ENCODE data around the gene INCA1.

- TF ChIP-seq ZNF274 (IDR thresholded peaks at IDR 0.05; ENCODE audit: borderline replicate concordance, extremely low read depth, low read length) (no peak), SRF (IDR thresholded peaks at IDR 0.05; ENCODE audit: low read depth, low read length) (no peak), CTCF (IDR thresholded peaks at IDR 0.05; ENCODE audit: control extremely low read depth in 1 of 3, insufficient read depth in 1 of 3, low read depth in 1 of 3, low read length in 3 of 3) (no peak), TAF1 (IDR thresholded peaks at IDR 0.05; ENCODE audit: low read depth, low read length) (no peak), HDAC2 (IDR thresholded peaks at IDR 0.05; ENCODE audit: borderline replicate concordance in 1 of 2, low read depth in 2 of 2, low read length in 2 of 2) (no peak), POLR2A (IDR thresholded peaks at IDR 0.05; ENCODE audit: control extremely low read depth in 1 of 2, low read depth in 2 of 2, low read length in 2 of 2) (no peak; a peak in 1 of 3 replicates), CEBPB (IDR thresholded peaks at IDR 0.05; ENCODE audit: low read depth, low read length) (no peak), RFX5 (IDR thresholded peaks at IDR 0.05; ENCODE audit: borderline replicate concordance, low read depth, low read length) (no peak), POLR2AphosphoS5 (IDR thresholded peaks at IDR 0.05; ENCODE audit: low read depth, low read length) (no peak), EZH2 (IDR thresholded peaks at IDR 0.05; ENCODE audit: low read depth, low read length, severe bottlenecking) (no peak)
These were observed 23.1 kb downstream of the INCA1 start for GRCh38 chr17:4974115-4974670.

All from H1 (cell line).